Stimulated activated naive CD8-positive, alpha-beta T cell treated with anti-CD3 and anti-CD28 coated beads, Interleukin-15, Interleukin-2, amounts not matched to agents 100 U/mL and 50 U/mL, for 24 hours (primary cell): Measurements from ENCODE around the gene RUNX2.

Experiments
- ATAC-seq: fragments of 150-1000 bp; cut with Tn5 transposase; one replicate; pipeline ENCODE4 v1.10.0; 2021
- DNase-seq: peaks from one replicate; pipeline ENCODE4 v3.0.0; 2021

Gene RUNX2

GRCh38 chr6:45589367-45589766, 261.2 kb downstream of the RUNX2 start:
- ATAC-seq (no peak), DNase-seq (no peak)

GRCh38 chr6:45590226-45590625, 262.1 kb downstream of the RUNX2 start:
- ATAC-seq (peak; percentile 56), DNase-seq (no peak)

DNA sequence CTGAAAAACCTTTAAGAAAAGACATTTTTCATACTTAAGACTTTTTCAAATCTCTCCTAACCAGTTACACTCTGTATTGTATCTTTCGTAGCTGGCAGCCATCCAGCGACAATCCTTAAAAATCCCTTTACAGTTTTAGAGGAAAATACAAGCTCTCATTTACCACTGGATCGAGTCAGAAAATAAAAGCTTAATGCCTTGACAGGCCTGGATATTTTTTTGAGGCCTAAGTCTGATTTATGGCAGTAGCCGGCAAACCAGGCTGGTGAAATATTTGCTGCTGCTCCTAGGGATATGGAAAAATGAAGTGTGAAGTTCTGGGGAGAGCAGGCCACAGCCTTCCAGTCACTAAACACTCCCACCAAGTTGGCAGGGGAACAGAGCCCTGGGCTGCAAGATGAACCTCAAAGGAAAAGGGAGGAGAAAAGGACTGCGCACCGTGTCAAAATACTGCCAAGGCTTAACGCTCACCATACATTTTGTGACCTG, 262.6 kb downstream of the RUNX2 start:
- no peak for DNase-seq
- ATAC-seq: no peak

DNA sequence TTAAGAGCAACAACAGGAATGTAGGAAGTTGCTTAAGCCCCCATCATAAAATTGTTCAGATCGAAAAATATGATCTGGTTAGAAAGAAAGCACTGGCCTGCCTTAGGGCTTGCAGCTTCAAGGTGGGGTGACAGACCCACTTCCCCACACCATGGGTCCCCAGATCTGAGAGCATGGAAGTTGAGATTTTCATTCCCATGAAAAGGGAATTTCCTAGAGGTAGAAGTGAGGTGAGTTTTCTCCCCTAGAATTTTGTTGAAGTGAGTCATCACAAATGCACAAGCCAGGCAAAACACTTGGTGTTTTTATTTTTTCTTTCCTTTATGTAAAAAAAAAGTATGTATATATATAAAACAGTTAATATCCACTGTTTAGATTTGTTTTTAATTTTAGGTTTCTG, 263.2 kb downstream of the RUNX2 start:
- ATAC-seq (no peak), DNase-seq (no peak)

GRCh38 chr6:45591890-45592289, 263.8 kb downstream of the RUNX2 start:
- DNase-seq (no peak), ATAC-seq (no peak)

DNA sequence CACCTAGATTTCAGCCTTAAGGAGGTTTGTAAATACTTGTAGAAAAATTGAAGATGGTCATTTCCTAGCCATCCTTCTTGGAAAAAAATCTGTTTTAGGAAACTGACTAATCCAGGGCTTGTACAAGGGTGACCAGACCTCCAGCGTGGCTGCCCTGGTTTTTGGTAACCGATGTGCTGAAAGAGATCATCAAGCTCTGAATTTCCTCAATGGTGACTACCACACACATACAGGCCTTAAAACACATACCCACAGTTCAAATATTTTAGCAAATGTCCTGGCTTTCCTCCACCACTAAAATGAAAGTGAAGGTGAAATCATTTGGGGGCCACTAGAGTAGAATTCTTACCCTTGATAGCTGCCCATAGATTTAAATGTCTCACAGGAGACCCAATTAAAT, 264.9 kb downstream of the RUNX2 start:
- no peak for ATAC-seq
- DNase-seq: no peak

DNA sequence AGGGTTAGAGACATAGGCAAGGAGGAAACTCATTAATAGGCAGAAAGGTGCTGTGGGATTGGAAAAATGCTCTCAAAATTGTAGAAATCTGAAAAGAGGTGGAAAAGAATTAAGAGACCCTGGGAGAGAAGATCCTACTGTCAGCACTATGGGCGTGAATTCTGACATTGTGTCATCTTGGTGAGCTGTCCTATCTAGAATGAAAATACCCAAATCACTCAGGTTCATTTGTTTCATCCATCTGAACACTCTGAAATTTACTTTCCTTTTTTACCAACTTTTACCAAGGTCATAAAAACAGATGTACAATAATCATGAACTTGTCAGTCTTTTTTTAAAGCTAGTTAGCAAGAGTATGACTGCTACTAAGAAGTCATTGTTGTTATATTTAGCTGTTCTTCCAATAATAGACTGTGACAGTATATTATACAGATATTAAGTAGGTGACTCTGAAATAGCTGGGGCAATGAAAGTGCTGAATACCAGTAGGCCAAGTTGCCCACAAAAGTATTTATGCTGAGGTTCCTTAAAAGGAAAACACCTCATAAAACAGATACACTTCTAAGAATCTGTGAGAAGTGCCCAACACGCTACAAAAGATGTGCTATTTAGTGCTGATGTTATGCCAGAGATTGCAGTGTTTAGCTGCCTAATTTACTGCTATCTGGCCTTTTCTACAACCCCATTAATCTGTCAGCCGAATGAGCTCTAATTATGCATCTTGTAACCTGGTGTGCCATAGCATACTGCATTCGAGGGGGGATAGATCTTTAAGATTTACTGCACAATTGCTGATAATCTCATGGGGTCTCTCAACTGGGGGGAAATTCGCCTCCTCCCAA, 267.1 kb downstream of the RUNX2 start:
- ATAC-seq (peak; percentile 50), DNase-seq (no peak)

- DNase-seq (no peak), ATAC-seq (no peak)
These were observed 269.3 kb downstream of the RUNX2 start for GRCh38 chr6:45597424-45597823.

GRCh38 chr6:45599053-45599452, 270.9 kb downstream of the RUNX2 start:
- no peak for ATAC-seq
- DNase-seq: no peak

DNA sequence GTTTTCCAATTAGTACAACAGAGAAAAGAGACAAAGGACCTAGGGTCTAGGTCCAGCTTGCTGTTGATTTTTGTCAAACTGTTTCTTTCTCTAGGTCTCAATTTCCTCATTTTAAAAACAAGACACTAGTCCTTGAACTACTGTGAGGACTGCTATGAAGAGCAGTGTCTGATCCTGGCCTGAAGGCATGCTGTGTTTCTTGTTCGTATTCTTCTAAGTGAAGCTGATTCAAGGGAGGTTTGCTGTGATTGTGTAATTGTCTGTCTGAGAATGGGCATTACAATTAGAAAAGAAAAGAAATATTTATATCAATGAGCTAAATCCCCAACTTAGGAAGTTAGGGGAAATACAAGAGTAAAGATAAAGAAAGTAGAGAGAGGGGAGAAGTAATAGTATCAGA, 277.8 kb downstream of the RUNX2 start:
- DNase-seq (no peak), ATAC-seq (no peak)

GRCh38 chr6:45606831-45607400, 278.8 kb downstream of the RUNX2 start:
- DNase-seq: no peak

DNA sequence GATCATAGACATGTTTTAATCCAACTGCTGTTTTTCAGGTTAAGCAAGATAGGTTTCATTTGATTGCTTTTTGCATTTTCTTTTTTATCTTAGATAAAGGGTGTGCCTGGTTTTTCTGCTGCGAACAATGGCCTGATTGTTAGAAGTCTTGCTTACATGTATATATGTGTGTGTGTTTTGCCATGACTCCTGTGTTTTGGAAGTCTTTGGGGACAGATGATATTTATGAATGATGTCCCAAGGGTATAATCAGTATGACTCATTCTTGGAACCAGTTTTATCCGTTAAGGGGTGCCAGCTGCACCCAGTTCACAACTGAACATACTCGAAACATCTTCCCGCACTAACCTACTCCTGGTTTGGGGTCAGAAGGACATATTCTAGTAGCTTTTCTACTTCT, 279.7 kb downstream of the RUNX2 start:
- ATAC-seq: no peak
- no peak for DNase-seq

More at GRCh38 chr6:45606831-45607400, 278.8 kb downstream of the RUNX2 start:
- no peak for ATAC-seq

DNA sequence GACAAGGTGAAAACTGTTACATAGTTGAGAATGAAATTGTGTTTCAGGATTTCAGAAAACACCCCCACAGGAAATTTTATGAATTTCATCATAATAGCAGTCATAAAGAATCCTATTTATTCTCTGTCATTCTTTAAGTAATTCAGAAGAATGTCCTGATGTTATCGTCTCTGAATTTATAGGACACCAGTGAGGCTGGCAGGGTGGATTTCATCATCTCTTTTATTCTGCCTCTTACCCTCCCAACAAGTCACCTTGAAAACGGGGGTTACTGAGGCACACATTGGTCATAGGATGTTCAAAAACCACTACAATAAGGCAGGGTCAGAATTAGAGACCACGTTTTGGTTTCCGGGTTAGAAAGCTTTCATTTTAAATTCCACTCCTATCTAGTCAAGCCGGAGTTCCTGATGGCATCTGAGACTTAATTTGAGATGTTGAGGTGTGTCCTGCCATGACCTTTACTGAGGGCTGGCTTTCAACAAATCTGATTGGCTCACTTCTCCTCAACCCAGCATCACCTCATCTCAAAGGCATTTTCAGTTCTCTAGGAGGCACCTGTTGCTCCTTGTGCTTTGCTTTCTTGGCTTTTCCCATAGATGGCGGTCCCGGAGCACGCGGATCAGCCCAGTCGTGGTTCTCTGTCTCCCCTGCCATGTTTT, 280.3 kb downstream of the RUNX2 start:
- DNase-seq: no peak

DNA sequence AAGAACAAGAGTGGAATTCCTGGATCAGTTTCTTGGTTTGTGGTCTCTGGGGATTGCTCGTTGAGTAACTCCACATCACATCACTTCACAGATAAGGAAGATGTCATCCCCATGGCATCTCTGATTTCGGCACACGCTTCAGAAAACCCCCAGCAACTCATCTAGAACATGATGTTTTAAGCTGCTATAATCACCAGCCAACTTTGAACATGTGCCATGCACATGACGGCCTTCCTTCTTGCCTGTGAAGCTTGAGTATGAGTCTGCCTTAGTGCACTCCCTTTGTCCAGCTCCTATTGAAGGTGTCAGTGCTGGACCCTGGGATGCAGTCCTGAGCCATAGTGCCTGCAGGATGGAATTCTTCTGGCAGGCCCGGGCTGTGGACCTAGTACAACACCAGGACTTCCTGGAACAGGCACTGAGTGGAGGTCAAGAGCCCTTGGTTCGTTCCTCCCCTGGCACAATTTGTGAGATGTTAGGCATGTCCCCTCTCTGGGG, 281.1 kb downstream of the RUNX2 start:
- DNase-seq: no peak
- ATAC-seq: no peak

More for the DNA sequence above, 280.3 kb downstream of the RUNX2 start:
- ATAC-seq: peak; percentile 91

DNA sequence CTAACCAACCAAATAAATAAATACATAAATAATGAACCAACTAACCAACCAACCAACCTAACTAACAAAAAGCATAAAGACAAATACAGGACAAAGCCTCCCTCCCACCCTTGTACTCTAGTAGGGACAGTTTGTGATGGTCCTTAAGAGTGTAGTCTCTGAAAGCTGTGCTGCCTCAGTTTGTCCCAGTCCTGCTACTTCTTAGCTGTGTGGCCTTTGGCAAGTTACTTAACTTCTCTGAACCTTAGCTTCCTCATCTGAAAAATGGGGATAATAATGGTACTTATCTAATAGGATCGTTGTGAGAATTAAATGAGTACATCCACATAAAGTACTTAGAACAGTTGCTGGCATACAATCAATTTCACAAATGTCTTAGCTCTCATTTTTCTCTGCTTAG, 282.2 kb downstream of the RUNX2 start:
- ATAC-seq (no peak), DNase-seq (no peak)

GRCh38 chr6:45610832-45611231, 282.7 kb downstream of the RUNX2 start:
- DNase-seq: no peak
- ATAC-seq: no peak

DNA sequence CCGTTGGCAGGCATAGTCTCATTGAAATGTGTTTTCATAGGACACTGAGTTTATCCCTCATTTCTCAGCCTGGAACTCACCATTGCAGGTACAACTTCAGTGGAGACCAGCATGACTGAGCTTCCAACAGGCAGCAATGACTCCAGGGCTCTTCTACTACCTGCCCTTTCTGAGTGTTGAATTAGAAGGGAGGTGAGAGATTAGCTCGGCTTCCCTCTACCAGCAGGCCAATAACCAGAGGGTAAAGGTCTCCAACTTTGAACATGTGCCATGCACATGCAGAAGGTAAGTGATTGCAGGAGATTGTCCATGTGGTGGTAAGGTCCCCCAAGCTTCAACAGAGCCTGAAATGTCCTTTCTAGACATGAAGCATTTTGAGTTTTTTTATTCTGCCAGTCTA, 283.4 kb downstream of the RUNX2 start:
- no peak for DNase-seq
- no peak for ATAC-seq

DNA sequence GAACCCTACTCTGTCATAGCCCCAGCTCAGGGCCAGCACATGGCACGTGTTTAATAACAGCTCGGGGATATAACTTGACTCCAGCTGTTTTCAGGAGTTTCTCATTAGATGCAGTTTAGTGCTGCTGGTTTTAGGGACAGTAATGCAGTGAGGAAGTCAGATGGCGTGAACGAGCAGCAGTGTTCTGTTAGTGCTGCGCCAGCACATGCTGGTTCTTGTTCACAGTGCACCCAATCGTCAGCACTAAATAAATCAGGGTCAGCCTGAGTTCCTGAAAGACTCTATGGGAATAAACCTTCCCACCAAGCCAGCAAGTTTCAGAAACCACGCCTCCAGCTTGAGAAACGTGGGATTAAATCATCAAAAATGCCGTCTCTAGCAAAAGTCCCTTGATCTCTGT, 285.5 kb downstream of the RUNX2 start:
- no peak for ATAC-seq

GRCh38 chr6:45614488-45615285, 286.6 kb downstream of the RUNX2 start:
- ATAC-seq: no peak

More for the DNA sequence above, 285.5 kb downstream of the RUNX2 start:
- DNase-seq: no peak

DNA sequence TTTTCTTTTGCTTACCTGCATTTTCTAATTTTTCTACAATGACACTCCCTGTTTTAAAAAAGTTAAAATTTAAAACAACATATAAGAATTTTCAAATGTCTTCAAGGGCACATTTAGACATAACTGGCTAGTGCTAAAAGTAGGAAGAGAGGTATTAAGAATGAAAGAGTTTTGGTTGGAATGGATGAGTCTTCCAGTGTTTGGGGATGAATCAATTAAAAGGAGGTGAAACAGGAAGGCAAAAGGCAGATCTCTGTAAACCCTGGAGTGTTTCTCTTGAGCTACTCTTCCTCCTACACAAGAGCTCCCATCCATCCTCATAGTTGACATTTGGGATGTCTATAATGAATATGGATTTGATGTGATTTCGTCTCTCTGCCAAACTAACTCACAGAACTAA, 288.1 kb downstream of the RUNX2 start:
- peak; percentile 64 for ATAC-seq

More at GRCh38 chr6:45614488-45615285, 286.6 kb downstream of the RUNX2 start:
- DNase-seq: no peak

DNA sequence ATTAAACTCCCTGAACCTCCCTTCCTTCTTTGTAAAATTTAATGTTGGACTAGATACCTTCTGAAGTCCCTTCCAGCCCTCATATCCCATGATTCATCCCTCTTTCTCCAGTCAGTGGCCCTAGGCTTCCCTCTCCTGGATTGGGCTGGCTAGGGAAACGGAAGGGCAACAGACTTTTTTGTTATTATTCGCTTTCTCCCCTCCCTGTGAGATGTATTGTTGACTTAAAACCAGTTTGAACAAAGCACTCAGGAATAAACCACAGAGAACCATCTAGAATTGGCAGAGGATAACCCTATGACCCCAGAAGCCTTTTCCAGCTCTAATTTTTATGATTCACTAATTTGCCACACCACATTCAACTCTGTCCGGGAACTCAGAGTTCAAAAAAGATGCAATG, 289.3 kb downstream of the RUNX2 start:
- DNase-seq (no peak), ATAC-seq (no peak)

More for the DNA sequence above, 288.1 kb downstream of the RUNX2 start:
- DNase-seq: no peak

- no peak for ATAC-seq
- DNase-seq: no peak
These were observed 290.1 kb downstream of the RUNX2 start for GRCh38 chr6:45618259-45618658.
